H1 (cell line): Measurements from ENCODE around the gene GCH1. TPM values are rescaled to one million over a fixed set of nuclear protein-coding genes. Genes with fewer than 3 reads are reported as not detected.

Source experiments
- CTCF ChIA-PET: fragments of 300-600 bp; sonication (Branson Sonifier 250); formaldehyde crosslinking; loops from one replicate; lab custom pipeline; 2021; ENCODE audit not compliant: partially characterized antibody; lab: Charles Lee
- POLR2A ChIA-PET: fragments of 300-600 bp; sonication (Branson Sonifier 250); formaldehyde crosslinking; loops from one replicate; lab custom pipeline; 2021; ENCODE audit warnings: inconsistent platforms; ENCODE audit not compliant: partially characterized antibody; lab: Charles Lee
- DNase-seq, 2 experiments: peaks; one replicate each; pipeline versions ENCODE4 v3.0.0 to v3.0.0-alpha.2; 2010 to 2022; ENCODE audit warnings: low spot score in 2 of 2, low read depth in 1 of 2, mixed read lengths in 1 of 2
- FAIRE-seq: peaks from 2 replicates; lab custom pipeline; 2011; peaks lifted over from hg19 to GRCh38; lab: Jason Lieb, UNC
- H2AFZ ChIP-seq: 2 replicates; pipeline ENCODE4 v1.8.1; 2012; ENCODE audit warnings: low read length, inconsistent platforms
- H2AK5ac ChIP-seq: 2 replicates; pipeline ENCODE4 v1.6.1; 2013; ENCODE audit warnings: low read depth, low read length
- H2BK120ac ChIP-seq: replicated peaks from 2 replicates; pipeline ENCODE3; 2013; ENCODE audit warnings: low read depth, low read length, inconsistent platforms
- H2BK12ac ChIP-seq: 2 replicates; pipeline ENCODE4 v1.6.1; 2013; ENCODE audit warnings: low read depth, low read length
- H2BK15ac ChIP-seq: 2 replicates; pipeline ENCODE4 v1.6.1; 2013; ENCODE audit warnings: low read length
- H2BK20ac ChIP-seq: 2 replicates; pipeline ENCODE4 v1.6.1; 2013; ENCODE audit warnings: low read length
- H2BK5ac ChIP-seq: 2 replicates; pipeline ENCODE4 v1.6.1; 2013; ENCODE audit warnings: low read depth, low read length
- H3K14ac ChIP-seq: 2 replicates; pipeline ENCODE4 v1.6.1; 2013; ENCODE audit warnings: inconsistent platforms; ENCODE audit not compliant: insufficient read length
- H3K18ac ChIP-seq: 2 replicates; pipeline ENCODE4 v1.6.1; 2013; ENCODE audit warnings: low read length; ENCODE audit errors: extremely low read depth
- H3K23ac ChIP-seq: 2 replicates; pipeline ENCODE4 v1.6.1; 2013; ENCODE audit warnings: inconsistent platforms; ENCODE audit not compliant: insufficient read length
- H3K23me2 ChIP-seq: 2 replicates; pipeline ENCODE4 v1.6.1; 2013; ENCODE audit warnings: low read depth, low read length
- H3K27ac ChIP-seq: 2 replicates; pipeline ENCODE4 v1.6.1; 2011; ENCODE audit warnings: low read depth, low read length, inconsistent platforms
- H3K27me3 ChIP-seq, 4 experiments: replicated peaks in 1 of 4; 1 replicate in 1 of 4; 2 replicates in 3 of 4; pipeline versions ENCODE4 v1.6.1 to v1.8.1; 2011 to 2013; ENCODE audit warnings: low read length in 3 of 4, mild to moderate bottlenecking in 3 of 4, inconsistent platforms in 2 of 4, mixed read lengths in 2 of 4, moderate library complexity in 1 of 4; ENCODE audit not compliant: control insufficient read depth in 3 of 4, insufficient read depth in 3 of 4; ENCODE audit errors: extremely low read depth in 1 of 4
- H3K36me3 ChIP-seq, 4 experiments: 2 replicates each; pipeline versions ENCODE4 v1.6.1 to v1.8.1; 2011 to 2013; ENCODE audit warnings: mild to moderate bottlenecking in 4 of 4, low read length in 3 of 4, moderate library complexity in 2 of 4, control low read depth in 1 of 4, inconsistent platforms in 1 of 4; ENCODE audit not compliant: insufficient read depth in 4 of 4, control insufficient read depth in 2 of 4
- H3K4ac ChIP-seq: replicated peaks from 2 replicates; pipeline ENCODE3; 2013; ENCODE audit warnings: low read length, low read depth, mixed read lengths, inconsistent platforms; ENCODE audit not compliant: insufficient read length
- H3K4me1 ChIP-seq, 4 experiments: replicated peaks in 1 of 4; 1 replicate in 1 of 4; 2 replicates in 3 of 4; pipeline versions ENCODE4 v1.6.1 to v1.8.1; 2011 to 2013; ENCODE audit warnings: low read length in 3 of 4, inconsistent platforms in 2 of 4, mixed read lengths in 1 of 4; ENCODE audit not compliant: insufficient read depth in 4 of 4, control insufficient read depth in 3 of 4
- H3K4me2 ChIP-seq, 2 experiments: 2 replicates each; pipeline versions ENCODE4 v1.6.1 to v1.8.1; 2011 to 2013; ENCODE audit warnings: low read depth in 2 of 2, low read length in 2 of 2, control low read depth in 1 of 2, inconsistent platforms in 1 of 2, mild to moderate bottlenecking in 1 of 2; ENCODE audit not compliant: insufficient read depth in 1 of 2
- H3K4me3 ChIP-seq, 4 experiments: fragments of 200-600, 300-600 bp in 1 of 4; sonication (generic), shearing (Covaris generic), sonication (Bioruptor Twin) in 1 of 4; 2 replicates each; pipeline versions ENCODE4 v1.5.1 to v1.8.1; 2011 to 2016; ENCODE audit warnings: low read length in 4 of 4, low read depth in 3 of 4, control low read depth in 2 of 4, inconsistent platforms in 2 of 4, mild to moderate bottlenecking in 2 of 4, mixed read lengths in 1 of 4, moderate library complexity in 1 of 4; ENCODE audit not compliant: insufficient read depth in 2 of 4; ENCODE audit errors: extremely low read depth in 1 of 4
- H3K56ac ChIP-seq: replicated peaks from 2 replicates; pipeline ENCODE3; 2013; ENCODE audit warnings: low read depth, mild to moderate bottlenecking, mixed read lengths, low read length, inconsistent platforms; ENCODE audit not compliant: insufficient read length
- H3K79me1 ChIP-seq: 2 replicates; pipeline ENCODE4 v1.6.1; 2013; ENCODE audit warnings: low read depth, low read length, control low read depth
- H3K79me2 ChIP-seq, 2 experiments: 2 replicates each; pipeline versions ENCODE4 v1.6.1 to v1.8.1; 2012 to 2013; ENCODE audit warnings: low read length in 2 of 2, mild to moderate bottlenecking in 2 of 2, inconsistent platforms in 1 of 2; ENCODE audit not compliant: insufficient read depth in 2 of 2, control insufficient read depth in 1 of 2
- H3K9ac ChIP-seq, 4 experiments: replicated peaks in 1 of 4; 1 replicate in 1 of 4; 2 replicates in 3 of 4; pipeline versions ENCODE4 v1.6.1 to v1.8.1; 2011 to 2013; ENCODE audit warnings: low read depth in 3 of 4, low read length in 3 of 4, control low read depth in 2 of 4, mild to moderate bottlenecking in 2 of 4, moderate library complexity in 2 of 4, inconsistent platforms in 1 of 4; ENCODE audit errors: extremely low read depth in 1 of 4
- H3K9me3 ChIP-seq, 2 experiments: 2 replicates each; pipeline versions ENCODE4 v1.6.1 to v1.8.1; 2012 to 2013; ENCODE audit warnings: mild to moderate bottlenecking in 2 of 2, moderate library complexity in 2 of 2, control low read depth in 1 of 2, inconsistent platforms in 1 of 2, low read depth in 1 of 2, low read length in 1 of 2, mixed read lengths in 1 of 2; ENCODE audit not compliant: insufficient read depth in 2 of 2
- H4K20me1 ChIP-seq, 2 experiments: replicated peaks in 1 of 2; 2 replicates each; pipeline versions ENCODE3 to v1.8.1; 2011 to 2013; ENCODE audit warnings: inconsistent platforms in 2 of 2, low read length in 2 of 2, mild to moderate bottlenecking in 1 of 2; ENCODE audit not compliant: insufficient read depth in 2 of 2, control insufficient read depth in 1 of 2
- H4K5ac ChIP-seq: 2 replicates; pipeline ENCODE4 v1.6.1; 2013; ENCODE audit warnings: low read length, low read depth, mixed read lengths, inconsistent platforms; ENCODE audit not compliant: insufficient read length
- H4K8ac ChIP-seq: 2 replicates; pipeline ENCODE4 v1.8.0; 2013; ENCODE audit warnings: mild to moderate bottlenecking, moderate library complexity, low read length, inconsistent platforms; ENCODE audit not compliant: insufficient read depth; ENCODE audit errors: extremely low read depth
- H4K91ac ChIP-seq: replicated peaks from 2 replicates; pipeline ENCODE3; 2013; ENCODE audit warnings: low read length, mixed read lengths, inconsistent platforms; ENCODE audit not compliant: insufficient read length
- ASH2L ChIP-seq: fragments of 200-600, 300-600 bp; sonication (generic); IDR thresholded peaks from one replicate; pipeline ENCODE4 v1.7.1; 2017; ENCODE audit warnings: low read length
- POLR2AphosphoS5 ChIP-seq: IDR thresholded peaks from 2 replicates; pipeline ENCODE4 v1.6.1; 2011; ENCODE audit warnings: low read depth, low read length
- USF2 ChIP-seq: IDR thresholded peaks from 2 replicates; pipeline ENCODE4 v1.6.1; 2011; ENCODE audit warnings: low read length, improper control_type of control experiment
- WGBS, 2 experiments: shearing (Covaris generic) in 1 of 2; methylation state at CpG; one replicate each; pipeline versions ENCODE4 v1.1.6 to v1.1.7; 2013 to 2015; ENCODE audit warnings: low lambda C conversion rate in 2 of 2, mixed read lengths in 2 of 2, inconsistent platforms in 1 of 2, low coverage in 1 of 2, missing lambda C conversion rate in 1 of 2; ENCODE audit not compliant: insufficient replicate concordance in 2 of 2, insufficient coverage in 1 of 2, insufficient read length in 1 of 2; ENCODE audit errors: extremely low coverage in 1 of 2, missing lambda C conversion rate in 1 of 2; 5-methylcytosine and 5-hydroxymethylcytosine counted together
- polyA plus RNA-seq, 7 experiments: library from polyadenylated mRNA; depleted of rRNA in 3 of 7; stranded (reverse) in 5 of 7; unstranded in 2 of 7; fragments of >200 nt in 5 of 7; fragments of 200-250 nt in 2 of 7; gene quantifications; 1 replicate in 5 of 7; 2 replicates in 1 of 7; 4 replicates in 1 of 7; pipeline versions ENCODE4 v1.2.1 to v1.2.3, GENCODE V29; 2011 to 2013; ENCODE audit warnings: missing spikeins in 2 of 7, mixed read lengths in 2 of 7
- total RNA-seq: library from RNA; stranded (reverse); fragmentation: NEBNext Ultra II Directional; extraction: Animal tissue kit (Norgen Biotek cat#: 25700); gene quantifications from 2 replicates; pipeline ENCODE4 v1.2.1, GENCODE V29; 2021

Gene GCH1
- total and polyA plus RNA-seq, 2 of the 8 experiments (the other 6 are each of a cell fraction or from before 2014, with no cell fraction given), result 7.3 to 7.9 TPM

- no peak overlapping the region for H3K56ac ChIP-seq
- H3K9ac ChIP-seq, result no peak overlapping the region
- H3K9me3 ChIP-seq, result no peaks in the 10 kb centered on the region
- H4K91ac ChIP-seq, result no peak overlapping the region
- H2BK120ac ChIP-seq, result no peak overlapping the region
- no peaks in the 10 kb centered on the region for H3K79me1 ChIP-seq
- H2BK20ac ChIP-seq, result no peak overlapping the region
- no peaks in the 10 kb centered on the region for H3K23me2 ChIP-seq
- peaks cover 0 to 6% (median 3%) of the 10 kb centered on the region in 4 experiments; a peak in 3 of 7 replicates for H3K4me1 ChIP-seq
- ChIA-PET CTCF (interaction anchor here (0.5 to 1.5 kb wide), 6 partner anchors 8 to 73 kb away, joined by 3 to 5 read pairs (median 3); no protein-coding TSS in a partner anchor), POLR2A (interaction anchor here (2.3 kb wide), 1 partner anchor 12 kb away, joined by 9 read pairs; the partner anchor contains the start of gene GCH1)
- TF ChIP-seq ASH2L, result no peak
- TF ChIP-seq USF2, result no peak
- TF ChIP-seq POLR2AphosphoS5, result no peak
- H3K23ac ChIP-seq, result no peak overlapping the region
- no peak overlapping the region for H3K18ac ChIP-seq
- no peak for FAIRE-seq
- H2BK12ac ChIP-seq, result no peak overlapping the region
- 94% methylated on average over 1 of the region's 1 CpG; no CpG with 5 or more reads in 1 of the 2 experiments for WGBS, 2 experiments
- no peak overlapping the region for H2BK5ac ChIP-seq
- H4K20me1 ChIP-seq, result peaks cover 0 to 2% of the 10 kb centered on the region in 2 experiments
- no peaks in the 10 kb centered on the region for H3K36me3 ChIP-seq
- H4K8ac ChIP-seq, result no peak overlapping the region
- H4K5ac ChIP-seq, result no peak overlapping the region
- no peaks in the 10 kb centered on the region for H3K79me2 ChIP-seq
- H3K4ac ChIP-seq, result no peak overlapping the region
- DNase-seq, result no peak
- H2AK5ac ChIP-seq, result no peak overlapping the region
- no peak overlapping the region for H3K4me2 ChIP-seq
- no peak overlapping the region for H3K14ac ChIP-seq
- H2AFZ ChIP-seq, result no peak overlapping the region
- H2BK15ac ChIP-seq, result no peak overlapping the region
- no peaks in the 10 kb centered on the region for H3K27me3 ChIP-seq
- no peak overlapping the region for H3K27ac ChIP-seq
- H3K4me3 ChIP-seq, result no peak overlapping the region
These were observed 11.8 kb downstream of the GCH1 start for GRCh38 chr14:54890788-54891187.
